ENCODE measurements around the gene TMED8. TPM values are rescaled to one million over a fixed set of nuclear protein-coding genes. Genes with fewer than 3 reads are reported as not detected.

The TMED8 gene
- total and polyA plus RNA-seq, 2 of the 13 experiments (the other 11 are each of a cell fraction or from before 2014, with no cell fraction given) = 6.0 to 11.7 TPM

- TF ChIP-seq GRHL1 (CRISPR knock-in tag; conservative IDR thresholded peaks at IDR 0.05) (no peak), ZNF17 (CRISPR knock-in tag; IDR thresholded peaks at IDR 0.05) (no peak), PREB (CRISPR knock-in tag; IDR thresholded peaks at IDR 0.05) (no peak), ATF1 (CRISPR knock-in tag; IDR thresholded peaks at IDR 0.05) (no peak), ZNF318 (CRISPR knock-in tag; IDR thresholded peaks at IDR 0.05) (no peak), ZNF781 (CRISPR knock-in tag; IDR thresholded peaks at IDR 0.05; ENCODE audit: borderline replicate concordance, not compliant biosample characterization) (peak; percentile 49), ZNF350 (CRISPR knock-in tag; IDR thresholded peaks at IDR 0.05; ENCODE audit: borderline replicate concordance, low read depth) (no peak), SPEN (CRISPR knock-in tag; IDR thresholded peaks at IDR 0.05; ENCODE audit: low read depth) (peak; percentile 25; the same call in 1 of the 2 replicates), ETV6 (CRISPR knock-in tag; conservative IDR thresholded peaks at IDR 0.05) (peak; percentile 45; the same call in 1 of the 2 replicates), ZNF646 (CRISPR knock-in tag; IDR thresholded peaks at IDR 0.05) (no peak)
Measured at GRCh38 chr14:77376771-77377501, at the start of gene TMED8, which contains the start of gene SAMD15 (continued).
